HG02938 (cell line): ENCODE measurements around the gene HYAL1.
"Not testable (repeated sequence)": the region's sequence is repeated elsewhere in the genome, so short reads cannot be mapped to it uniquely, and the experiment has no call there.

Experiments used
- ATAC-seq: cut with Tn5 transposase; IDR thresholded peaks from one replicate; pipeline ENCODE4 v1.9.1; 2021; ENCODE audit warnings: mild to moderate bottlenecking, moderate library complexity; ENCODE audit not compliant: unreplicated experiment

HYAL1 gene

DNA sequence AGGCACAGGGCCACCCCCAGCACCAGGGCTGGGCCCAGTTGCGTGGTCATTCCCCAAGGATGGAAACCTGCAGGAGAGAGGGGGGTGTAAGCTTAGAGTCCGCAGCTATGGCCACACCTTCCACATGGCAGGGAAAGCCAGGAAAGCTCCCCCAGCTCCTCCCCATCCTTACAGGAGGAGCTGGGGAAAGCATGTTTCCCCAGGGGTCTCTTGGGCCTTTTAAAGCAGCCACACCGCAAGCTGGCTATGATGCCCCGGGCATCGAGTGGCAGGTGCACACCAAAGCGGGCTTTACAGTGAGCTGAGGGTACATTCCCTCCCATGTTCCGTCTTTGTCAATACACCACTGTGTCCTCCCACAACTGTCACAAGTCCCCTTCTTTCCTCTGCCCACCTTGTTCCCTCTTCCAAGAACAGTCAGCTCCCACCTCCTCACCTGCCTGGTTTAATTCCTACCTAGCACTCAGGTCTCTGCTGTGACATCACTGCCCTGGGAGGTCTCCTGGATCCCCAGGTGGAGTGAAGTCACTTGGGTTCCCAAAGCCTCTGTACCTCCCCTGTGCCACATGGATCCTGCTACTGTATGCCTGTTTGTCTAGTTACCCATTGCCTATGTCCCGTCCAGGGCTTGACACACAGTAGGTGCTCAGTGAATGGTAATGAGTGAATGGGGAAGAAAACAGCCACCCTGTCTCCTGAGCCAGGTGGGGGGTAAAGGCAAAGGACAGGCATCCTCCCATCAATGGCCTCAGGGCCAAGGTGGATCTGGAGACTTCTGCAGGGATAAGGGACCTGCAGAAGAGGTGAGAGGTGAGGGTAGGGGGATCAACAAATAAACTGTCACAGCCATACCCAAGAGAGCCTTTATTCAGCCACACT lies 7.6 kb downstream of the HYAL1 start:
- no peak for ATAC-seq

DNA sequence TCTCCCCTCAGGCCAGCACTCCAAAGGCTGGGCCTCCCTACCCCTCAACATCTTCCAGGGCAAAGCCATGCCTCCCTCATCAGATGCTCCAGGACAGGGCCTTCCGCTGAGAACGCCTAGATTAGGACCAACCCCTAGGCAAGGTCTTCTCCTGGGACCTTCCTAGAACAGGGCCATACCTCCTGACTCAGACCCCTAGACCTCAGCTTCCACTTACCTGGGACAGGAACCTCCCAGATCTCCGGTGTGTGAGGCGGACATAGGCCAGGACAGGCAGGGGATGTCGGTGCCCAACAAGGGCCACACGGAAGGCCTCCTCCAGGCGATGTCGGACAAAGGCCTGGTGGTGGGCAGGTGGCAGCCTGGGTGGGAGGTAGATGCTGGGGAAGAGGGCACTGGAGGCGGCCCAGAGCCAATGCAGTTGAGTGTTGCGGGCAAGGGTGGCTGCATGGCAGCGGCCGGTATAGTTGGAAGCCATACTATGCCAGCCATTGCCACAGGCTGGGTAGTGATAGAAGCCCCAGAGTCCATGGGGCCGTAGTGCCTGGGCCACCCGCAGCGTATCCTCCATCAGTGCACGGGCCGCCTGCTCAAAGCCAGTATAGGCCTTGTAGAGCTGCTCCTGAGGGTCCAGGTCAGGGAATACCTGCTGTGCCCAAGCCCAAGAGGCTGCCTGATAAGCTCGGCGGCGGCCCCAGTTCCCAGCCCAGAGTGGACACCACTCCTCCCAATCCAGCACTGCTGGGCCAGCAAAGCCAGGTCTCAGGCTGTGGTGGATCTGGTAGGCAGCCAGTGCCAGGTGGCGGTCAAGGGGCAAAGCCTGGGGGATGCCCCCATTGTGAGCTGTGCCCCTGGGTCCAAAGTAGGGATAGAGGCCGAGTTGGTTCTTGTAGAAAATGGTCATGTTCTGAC lies 8.6 kb downstream of the HYAL1 start:
- no peak for ATAC-seq

DNA sequence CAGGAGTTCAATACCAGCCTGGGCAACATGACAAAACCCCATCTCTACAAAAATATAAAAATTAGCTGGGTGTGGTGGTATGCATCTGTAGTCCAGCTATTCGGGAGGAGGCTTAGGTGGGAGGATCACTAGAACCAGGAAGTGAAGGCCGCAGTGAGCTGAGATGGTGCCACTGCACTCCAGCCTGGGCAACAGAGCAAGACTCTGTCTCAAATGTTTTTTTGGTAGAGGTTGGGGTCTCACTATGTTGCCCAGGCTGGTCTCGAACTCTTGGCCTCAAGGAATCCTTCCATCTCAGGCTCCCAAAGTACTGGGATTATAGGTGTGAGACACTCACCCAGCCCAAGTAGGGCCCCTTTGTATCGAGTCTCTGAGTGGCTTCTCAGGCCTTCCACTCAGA lies 9.3 kb downstream of the HYAL1 start:
- ATAC-seq = no peak

DNA sequence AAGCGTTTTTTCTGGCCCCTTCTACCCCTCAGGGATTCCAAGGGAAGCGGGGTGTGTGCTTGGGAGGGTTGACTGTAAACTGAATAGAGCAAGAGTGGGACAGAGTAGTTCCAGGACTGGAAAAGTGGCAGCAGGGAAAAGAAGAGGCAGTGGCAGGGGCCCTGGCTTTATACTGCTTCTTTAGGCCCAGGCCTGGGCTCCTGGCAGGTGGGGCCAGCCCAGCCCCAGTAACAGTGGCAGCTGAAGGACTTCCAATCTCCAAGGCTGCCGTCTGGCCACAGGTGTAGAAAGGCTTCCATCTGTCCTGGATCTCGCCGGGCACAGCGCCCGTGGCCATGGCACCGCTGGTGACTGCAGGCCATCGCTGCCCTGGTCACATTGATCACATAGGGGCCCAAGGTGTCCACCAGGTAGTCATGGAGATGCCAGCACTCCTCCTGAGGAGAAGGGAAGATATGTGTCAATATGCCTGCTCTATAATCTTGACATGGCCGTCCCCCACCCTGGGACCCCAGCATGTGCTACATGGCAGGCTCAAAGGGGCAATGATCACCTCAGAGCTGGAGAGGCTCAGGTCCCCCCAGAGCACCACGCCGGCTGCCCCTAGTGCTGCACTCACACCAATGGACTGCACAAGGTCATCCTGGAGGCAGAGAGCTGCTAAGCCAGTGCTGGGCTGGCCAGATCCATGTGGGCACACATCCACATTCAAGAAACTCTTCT lies 10.1 kb downstream of the HYAL1 start:
- no peak for ATAC-seq

DNA sequence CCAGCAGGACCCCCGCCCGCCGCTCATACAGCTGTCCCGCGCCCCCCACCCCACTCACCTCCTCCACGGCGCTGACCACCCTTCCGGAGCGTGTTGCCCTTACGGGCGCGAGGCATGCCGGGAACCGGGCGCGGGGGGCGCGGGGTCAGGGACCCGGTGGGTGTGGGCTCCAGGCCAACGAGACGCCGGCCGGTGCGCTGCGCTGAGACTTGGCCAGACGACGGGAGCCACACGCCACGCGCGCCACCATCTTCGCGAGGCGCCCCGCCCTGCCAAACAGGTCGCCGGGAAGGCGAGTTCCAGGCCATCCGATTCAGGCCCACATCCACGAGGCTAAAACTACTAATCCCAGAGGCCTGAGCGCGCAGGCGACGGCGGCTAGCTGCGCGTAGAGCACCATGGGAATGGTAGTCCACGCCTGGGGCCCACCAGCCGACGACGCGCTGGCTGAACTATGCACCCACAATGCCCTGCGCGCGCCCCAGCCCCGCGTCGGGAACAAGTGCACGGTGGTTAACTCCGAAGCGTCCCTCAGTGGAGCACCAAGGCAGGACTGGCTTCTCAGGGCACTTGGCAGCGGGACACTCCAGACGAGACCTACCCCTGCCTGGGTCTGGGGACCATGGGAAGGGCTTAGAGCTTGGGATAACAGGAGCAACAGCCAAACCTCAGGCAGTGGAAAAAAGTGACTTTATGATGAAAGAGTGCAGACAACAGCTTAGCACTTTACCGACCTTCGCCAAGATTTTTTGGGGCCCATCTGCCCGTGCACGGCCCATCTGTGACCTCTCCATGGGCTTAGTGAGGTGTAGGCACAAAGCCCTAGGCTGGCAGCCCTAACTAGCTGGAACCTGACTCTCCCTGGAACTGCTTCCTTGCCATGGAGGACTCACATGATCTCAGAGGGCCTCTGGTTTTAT lies 11.0 kb downstream of the HYAL1 start, which contains the start of gene IFRD2:
Gene IFRD2 (minus strand): TSS at position 271 of the 920 bp plus-strand sequence. CDS start 155 bp downstream, at position 116.
- peak; percentile 93 for ATAC-seq

DNA sequence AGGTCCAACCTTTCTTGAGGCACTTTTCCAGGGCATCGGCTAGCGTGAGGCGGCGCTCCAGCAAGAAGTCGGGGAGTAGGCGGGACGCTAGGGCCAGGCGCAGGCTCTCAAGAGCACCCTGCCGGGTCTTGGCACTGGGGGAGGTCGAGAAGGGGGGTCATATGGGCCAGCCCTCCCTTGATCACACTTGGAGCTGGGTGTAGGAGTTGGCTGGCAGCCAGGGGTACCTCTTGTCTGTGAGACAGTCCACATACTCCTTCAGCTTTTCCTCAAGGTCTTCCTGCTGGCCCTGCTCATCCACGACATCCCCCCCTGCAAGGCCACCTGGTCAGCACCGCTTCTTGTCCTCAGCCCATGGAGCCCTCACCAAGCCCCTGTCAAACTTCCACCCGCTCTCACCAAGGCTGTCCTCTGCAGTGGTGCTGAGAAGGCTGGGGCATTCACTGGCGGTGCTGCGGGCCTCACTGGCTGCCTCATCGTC lies 13.2 kb downstream of the HYAL1 start:
- ATAC-seq = no peak

DNA sequence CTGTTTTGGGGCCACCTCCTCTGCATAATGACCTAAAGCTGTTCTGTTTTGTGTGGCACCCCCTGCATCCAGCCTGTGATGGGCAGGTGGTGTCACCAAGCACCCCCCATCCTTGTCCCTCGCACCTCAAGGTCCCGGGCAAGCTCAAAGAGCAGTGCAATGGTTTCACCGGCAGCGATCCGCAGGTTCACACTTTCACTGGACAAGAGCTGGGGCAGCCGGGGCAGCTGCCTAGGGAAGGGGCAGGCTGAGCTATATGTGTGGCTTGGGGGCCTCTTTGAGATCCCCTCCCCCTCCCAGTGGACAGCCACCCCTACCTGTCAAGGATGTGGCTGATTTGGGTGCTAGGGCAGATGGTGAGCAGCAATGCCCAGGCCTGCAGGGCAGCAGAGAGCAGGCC lies 14.2 kb downstream of the HYAL1 start:
- no peak for ATAC-seq

DNA sequence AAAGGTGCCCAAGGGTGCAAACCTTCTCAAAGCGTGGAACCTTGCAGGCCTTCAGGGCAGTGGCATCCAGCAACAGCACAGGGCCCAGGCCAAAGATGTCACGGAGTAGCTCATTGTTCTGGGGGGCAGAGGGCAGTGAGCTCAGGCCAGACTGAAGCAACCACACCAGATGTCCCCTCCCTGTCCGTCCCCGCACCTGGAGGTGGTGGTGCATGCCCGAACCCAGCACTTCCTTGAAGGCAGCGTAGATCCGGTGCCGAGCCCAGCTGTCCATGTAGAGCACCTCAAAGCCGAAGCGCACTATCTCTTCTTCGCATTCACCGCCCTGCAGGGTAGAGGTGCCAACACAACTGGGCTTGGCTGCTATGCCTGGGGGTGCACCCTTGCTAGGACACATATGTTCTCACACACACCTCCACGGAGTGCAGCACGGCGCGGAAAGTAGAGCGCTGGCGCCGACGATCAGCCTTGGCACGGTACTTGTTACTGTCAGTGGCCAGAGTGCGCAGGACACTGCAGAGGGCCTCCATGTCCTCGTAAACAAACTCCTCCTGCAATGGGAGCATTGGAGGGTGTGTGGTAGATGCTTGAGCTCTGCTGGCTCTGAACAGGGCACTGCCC lies 14.9 kb downstream of the HYAL1 start:
- ATAC-seq = no peak

DNA sequence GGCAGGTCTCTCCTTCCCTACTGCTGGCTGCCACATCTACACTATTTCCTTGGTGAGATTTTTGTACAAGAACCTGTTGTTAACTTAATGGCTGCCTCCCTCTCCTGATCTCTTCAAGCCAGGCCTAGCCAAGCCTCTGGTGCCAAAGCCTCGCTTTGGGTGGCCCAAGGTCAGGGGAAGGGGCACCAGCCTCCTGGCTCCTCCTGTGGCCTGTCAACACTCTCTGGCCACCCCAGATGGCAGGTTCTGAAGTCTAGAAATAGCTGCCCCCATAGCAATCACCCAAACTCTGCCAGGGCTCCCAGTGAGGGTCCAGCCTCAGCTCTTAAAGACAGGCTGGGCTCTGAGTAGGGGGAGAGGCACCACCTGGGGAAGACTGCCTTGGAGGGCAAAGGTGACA lies 16.1 kb downstream of the HYAL1 start:
- no peak for ATAC-seq

DNA sequence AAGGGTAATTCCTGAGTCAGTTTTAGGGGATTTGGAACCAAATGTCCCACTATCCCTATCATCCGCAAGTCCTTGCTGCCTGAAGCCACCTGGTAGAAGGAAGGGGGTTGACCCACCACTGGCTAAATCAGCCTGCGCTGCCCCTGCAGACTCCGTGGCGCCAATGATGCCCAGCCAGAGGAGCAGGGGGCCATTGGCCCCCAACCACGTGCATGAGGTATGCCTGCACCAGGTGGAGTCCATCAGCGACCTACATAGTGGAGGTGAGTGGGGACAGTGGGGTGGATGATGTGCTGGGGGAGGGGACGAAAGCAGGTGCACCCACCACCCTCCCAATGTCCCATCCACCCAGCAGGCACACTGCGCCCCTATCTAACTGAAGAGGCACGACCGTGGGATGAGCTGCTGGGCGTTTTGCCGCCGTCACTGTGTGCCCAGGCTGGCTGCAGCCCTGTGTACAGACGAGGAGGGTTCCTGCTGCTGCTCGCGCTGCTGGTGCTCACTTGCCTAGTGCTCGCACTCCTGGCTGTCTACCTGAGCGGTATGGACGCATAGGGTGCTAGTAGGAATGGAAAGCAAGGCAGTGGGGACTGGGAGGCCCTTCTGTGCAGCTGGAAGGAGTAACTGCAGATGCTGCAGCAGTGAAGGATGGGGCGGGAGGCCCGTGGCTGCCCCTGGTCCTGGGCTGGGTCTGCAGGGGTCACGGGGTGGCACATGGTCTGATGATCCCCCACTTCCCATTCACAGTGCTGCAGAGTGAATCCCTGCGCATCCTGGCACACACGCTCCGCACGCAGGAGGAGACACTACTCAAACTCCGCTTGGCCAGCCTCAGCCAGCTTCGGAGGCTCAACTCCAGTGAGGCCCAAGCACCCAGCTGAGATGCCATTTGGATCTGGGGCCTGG lies 16.8 kb downstream of the HYAL1 start:
- no peak for ATAC-seq

DNA sequence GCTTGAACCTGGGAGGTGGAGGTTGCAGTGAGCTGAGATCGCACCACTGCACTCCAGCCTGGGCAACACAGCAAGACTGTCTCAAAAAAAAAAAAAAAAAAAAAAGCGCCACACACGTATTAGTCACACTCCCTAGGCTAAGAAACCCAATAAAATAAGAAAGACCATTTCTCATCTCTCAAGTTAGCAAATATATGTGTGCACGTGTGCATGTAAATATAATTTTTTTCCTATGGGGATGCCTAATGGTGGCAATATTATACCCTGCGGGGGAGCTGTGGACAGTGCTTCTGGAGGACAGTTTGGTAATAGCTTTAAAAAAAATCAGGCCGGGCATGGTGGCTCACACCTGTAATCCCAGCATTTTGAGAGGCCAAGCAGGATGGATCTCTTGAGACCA lies 19.3 kb downstream of the HYAL1 start:
- ATAC-seq = not testable (repeated sequence)

DNA sequence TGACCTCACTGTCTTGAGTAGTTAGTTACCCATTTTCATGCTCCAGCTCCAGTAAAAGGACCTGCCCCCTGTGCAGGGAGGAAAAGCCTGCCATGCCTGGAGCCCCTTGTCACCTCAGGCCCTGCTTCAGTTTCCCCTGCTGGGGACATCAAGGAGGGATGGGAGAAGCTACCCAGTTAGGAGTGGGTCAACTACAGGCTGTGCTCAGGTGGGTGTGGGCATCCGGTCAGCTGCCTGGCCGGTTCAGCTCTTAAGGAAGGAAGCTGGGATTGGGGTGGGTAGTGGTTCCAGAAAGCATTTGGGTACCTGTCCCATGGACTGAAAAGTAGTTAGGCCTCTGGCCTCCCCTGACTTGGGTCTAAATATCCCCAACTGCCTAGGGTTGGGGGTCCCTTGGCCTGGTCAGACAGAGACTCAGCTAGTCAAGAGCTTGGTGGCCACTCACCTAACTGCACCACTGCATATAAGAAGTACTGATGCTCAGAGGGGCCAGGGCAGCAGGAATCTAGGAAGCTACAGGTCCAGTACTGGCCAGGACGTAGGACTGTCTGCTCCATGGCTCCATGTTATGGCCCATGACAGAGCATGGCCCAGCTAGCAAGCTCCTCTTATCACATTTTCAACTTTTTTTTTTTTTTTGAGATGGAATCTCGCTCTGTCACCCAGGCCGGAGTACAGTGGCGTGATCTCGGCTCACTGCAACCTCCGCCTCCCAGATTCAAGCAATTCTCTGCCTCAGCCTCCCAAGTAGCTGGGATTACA lies 23.9 kb downstream of the HYAL1 start:
- no peak for ATAC-seq

DNA sequence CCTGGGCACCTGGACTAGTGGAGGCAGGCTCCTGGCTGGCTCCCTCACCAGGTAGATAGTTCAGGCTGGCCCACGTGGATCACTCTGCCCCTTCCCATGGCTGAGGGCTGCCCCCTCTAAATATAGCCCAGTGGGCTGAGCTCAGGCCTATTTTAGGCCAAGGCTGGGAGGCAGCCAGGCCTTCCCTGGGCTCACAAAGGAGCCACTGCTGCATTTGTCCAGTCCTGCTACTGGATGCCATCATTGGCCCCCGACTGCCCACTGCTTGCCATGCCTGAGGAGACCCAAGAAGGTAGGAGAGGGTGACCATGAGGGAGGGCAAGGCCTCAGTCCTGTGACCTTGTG lies 24.5 kb downstream of the HYAL1 start, which contains the start of gene LSMEM2:
Gene LSMEM2 (plus strand): TSS at position 208 of the 345 bp plus-strand sequence. CDS start 27 bp downstream, at position 235.
- no peak for ATAC-seq

DNA sequence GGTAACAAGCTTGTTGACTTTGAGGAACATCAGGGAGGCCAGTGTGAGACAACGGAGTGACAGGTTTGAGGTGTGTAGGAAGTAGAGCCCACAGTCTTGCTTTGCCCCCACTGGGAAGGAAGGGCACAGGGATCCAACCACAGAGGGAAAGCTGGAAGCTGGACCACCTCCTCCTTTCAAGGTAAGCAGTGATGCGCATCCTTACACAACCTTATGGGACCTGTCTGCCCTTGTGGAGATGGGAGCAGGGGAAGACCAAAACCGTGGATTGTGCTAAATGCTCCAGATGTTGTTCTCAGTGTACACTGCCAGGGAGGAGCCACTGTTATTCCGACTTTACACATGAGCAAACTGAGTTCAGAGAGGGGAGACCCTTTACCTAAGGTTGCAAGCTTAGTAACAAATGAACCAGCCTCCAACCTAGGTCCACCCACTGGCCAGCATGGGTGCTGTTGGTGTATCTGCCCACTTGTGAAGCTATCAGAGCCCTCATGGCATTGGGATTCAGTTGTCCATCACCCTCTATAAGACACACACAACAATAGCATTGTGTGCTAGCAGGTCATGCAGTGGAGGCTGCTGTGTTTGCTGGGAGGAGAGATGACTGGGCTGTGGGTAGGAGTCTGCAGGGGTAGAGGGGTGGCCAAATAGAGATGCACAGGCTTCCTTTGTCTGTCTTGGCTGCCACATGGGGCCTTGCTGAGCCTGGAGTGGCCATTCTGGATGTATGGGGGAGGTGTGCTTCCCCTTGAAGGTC lies 25.1 kb downstream of the HYAL1 start:
- ATAC-seq = no peak

DNA sequence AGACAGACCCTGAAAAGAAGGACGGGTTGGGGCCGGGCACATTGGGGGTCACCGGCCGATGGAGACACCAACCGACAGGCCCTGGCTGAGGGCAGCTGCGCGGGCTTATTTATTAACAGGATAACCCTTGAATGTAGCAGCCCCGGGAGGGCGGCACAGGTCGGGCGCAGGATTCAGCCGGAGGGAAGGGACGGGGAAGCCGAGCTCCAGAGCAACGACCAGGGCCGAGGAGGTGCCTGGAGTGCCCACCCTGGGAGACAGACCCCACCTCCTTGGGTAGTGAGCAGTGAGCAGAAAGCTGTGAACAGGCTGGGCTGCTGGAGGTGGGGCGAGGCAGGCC lies 26.6 kb downstream of the HYAL1 start:
- no peak for ATAC-seq

DNA sequence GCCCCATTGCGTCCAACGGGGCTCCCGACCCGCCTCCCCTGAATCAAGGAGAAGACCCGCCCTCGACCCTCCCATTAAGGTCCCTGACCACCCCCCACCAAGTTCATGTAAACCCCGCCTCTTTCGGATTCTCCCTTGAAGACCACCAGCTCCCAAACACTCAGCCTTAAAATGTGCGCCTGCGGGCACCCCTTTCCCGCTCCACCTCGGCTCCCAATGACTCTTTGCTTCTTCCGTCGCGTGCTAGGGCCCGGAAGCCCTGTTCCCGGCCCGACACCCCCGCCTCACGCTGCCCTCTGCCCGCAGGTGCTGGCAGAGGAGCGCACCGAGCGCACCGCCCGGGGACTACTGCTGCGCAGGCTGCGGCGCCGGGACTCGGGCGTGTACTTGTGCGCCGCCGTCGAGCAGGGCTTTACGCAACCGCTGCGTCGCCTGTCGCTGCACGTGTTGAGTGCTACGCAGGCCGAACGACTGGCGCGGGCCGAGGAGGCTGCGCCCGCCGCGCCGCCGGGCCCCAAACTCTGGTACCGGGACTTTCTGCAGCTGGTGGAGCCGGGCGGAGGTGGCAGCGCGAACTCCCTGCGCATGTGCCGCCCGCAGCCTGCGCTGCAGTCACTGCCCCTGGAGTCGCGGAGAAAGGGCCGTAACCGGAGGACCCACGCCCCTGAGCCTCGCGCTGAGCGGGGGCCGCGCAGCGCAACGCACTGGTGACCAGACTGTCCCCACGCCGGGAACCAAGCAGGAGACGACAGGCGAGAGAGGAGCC lies 27.2 kb downstream of the HYAL1 start:
- ATAC-seq = no peak
